Liver (tissue), 9 donors: ENCODE measurements around the gene RAB5IF. TPM values are rescaled to one million over a fixed set of nuclear protein-coding genes. Genes with fewer than 3 reads are reported as not detected.

Experiments used
- DNase-seq: peaks from one replicate; pipeline ENCODE4 v3.0.0-alpha.2; 2017; ENCODE audit warnings: low spot score
- H3K27ac ChIP-seq, 2 donors: one replicate each; pipeline ENCODE4 v1.7.0; 2013; ENCODE audit warnings: inconsistent platforms in 2 of 2, low read length in 2 of 2, control low read depth in 1 of 2, low read depth in 1 of 2, mild to moderate bottlenecking in 1 of 2
- H3K27me3 ChIP-seq, 4 donors: one replicate each; pipeline versions ENCODE4 v1.6.1 to v1.7.0; 2013; ENCODE audit warnings: low read length in 3 of 4, inconsistent platforms in 1 of 4, mild to moderate bottlenecking in 1 of 4, moderate library complexity in 1 of 4; ENCODE audit not compliant: control insufficient read depth in 4 of 4, insufficient read depth in 4 of 4
- H3K36me3 ChIP-seq, 4 donors: one replicate each; pipeline versions ENCODE4 v1.6.1 to v1.7.0; 2013; ENCODE audit warnings: low read length in 3 of 4, mild to moderate bottlenecking in 3 of 4, low read depth in 1 of 4, moderate library complexity in 1 of 4; ENCODE audit not compliant: control insufficient read depth in 4 of 4, insufficient read depth in 3 of 4
- H3K4me1 ChIP-seq, 4 donors: one replicate each; pipeline versions ENCODE4 v1.6.1 to v1.7.0; 2013; ENCODE audit warnings: low read length in 3 of 4, mild to moderate bottlenecking in 3 of 4, moderate library complexity in 1 of 4; ENCODE audit not compliant: control insufficient read depth in 4 of 4, insufficient read depth in 4 of 4
- H3K4me3 ChIP-seq, 3 donors: one replicate each; pipeline versions ENCODE4 v1.6.1 to v1.7.0; 2013; ENCODE audit warnings: low read length in 3 of 3, control low read depth in 1 of 3, low read depth in 1 of 3, mild to moderate bottlenecking in 1 of 3
- H3K9ac ChIP-seq, 2 donors: one replicate each; pipeline ENCODE4 v1.7.0; 2013; ENCODE audit warnings: low read length in 2 of 2, mild to moderate bottlenecking in 2 of 2, moderate library complexity in 2 of 2, control low read depth in 1 of 2, low read depth in 1 of 2
- H3K9me3 ChIP-seq, 4 donors: one replicate each; pipeline versions ENCODE4 v1.6.1 to v1.7.0; 2013; ENCODE audit warnings: low read length in 3 of 4; ENCODE audit not compliant: control insufficient read depth in 4 of 4
- ATF3 ChIP-seq: IDR thresholded peaks from 2 replicates; pipeline ENCODE4 v1.6.1; 2016; ENCODE audit warnings: antibody characterized with exemption
- CTCF ChIP-seq: fragments of 150-350 bp; IDR thresholded peaks from 2 replicates; pipeline ENCODE4 v1.5.1; 2017; ENCODE audit warnings: improper control_type of control experiment, low read depth, low read length; ENCODE audit not compliant: missing input control
- EGR1 ChIP-seq, 2 donors: IDR thresholded peaks; 2 replicates each; pipeline ENCODE4 v1.6.1; 2016 to 2018; ENCODE audit warnings: antibody characterized with exemption in 2 of 2, low read depth in 2 of 2
- FOXA1 ChIP-seq: IDR thresholded peaks from 2 replicates; pipeline ENCODE4 v1.6.1; 2016; ENCODE audit warnings: antibody characterized with exemption
- FOXA2 ChIP-seq: IDR thresholded peaks from 2 replicates; pipeline ENCODE4 v1.6.1; 2016; ENCODE audit warnings: antibody characterized with exemption
- GABPA ChIP-seq, 2 donors: IDR thresholded peaks in 1 of 2; conservative IDR thresholded peaks in 1 of 2; 2 replicates each; pipeline ENCODE4 v1.6.1; 2016; ENCODE audit warnings: antibody characterized with exemption in 2 of 2, mild to moderate bottlenecking in 1 of 2, moderate library complexity in 1 of 2
- HNF4A ChIP-seq, 2 donors: conservative IDR thresholded peaks; 2 replicates each; pipeline ENCODE4 v1.6.1; 2016; ENCODE audit warnings: antibody characterized with exemption in 2 of 2, mild to moderate bottlenecking in 2 of 2
- HNF4G ChIP-seq: IDR thresholded peaks from 2 replicates; pipeline ENCODE4 v1.6.1; 2016; ENCODE audit warnings: antibody characterized with exemption
- JUND ChIP-seq, 2 donors: IDR thresholded peaks; 2 replicates each; pipeline ENCODE4 v1.6.1; 2016; ENCODE audit warnings: antibody characterized with exemption in 2 of 2
- NR2F2 ChIP-seq: IDR thresholded peaks from 2 replicates; pipeline ENCODE4 v1.6.1; 2016; ENCODE audit warnings: antibody characterized with exemption
- RAD21 ChIP-seq, 2 donors: IDR thresholded peaks; 2 replicates each; pipeline ENCODE4 v1.6.1; 2016; ENCODE audit warnings: antibody characterized with exemption in 2 of 2, mild to moderate bottlenecking in 2 of 2
- REST ChIP-seq: IDR thresholded peaks from 2 replicates; pipeline ENCODE4 v1.6.1; 2016; ENCODE audit warnings: antibody characterized with exemption, mild to moderate bottlenecking
- RXRA ChIP-seq, 2 donors: IDR thresholded peaks; 2 replicates each; pipeline ENCODE4 v1.6.1; 2017 to 2018; ENCODE audit warnings: antibody characterized with exemption in 2 of 2, mild to moderate bottlenecking in 1 of 2
- SP1 ChIP-seq: IDR thresholded peaks from 2 replicates; pipeline ENCODE4 v1.6.1; 2018; ENCODE audit warnings: antibody characterized with exemption, mild to moderate bottlenecking
- TAF1 ChIP-seq: conservative IDR thresholded peaks from 2 replicates; pipeline ENCODE4 v1.6.1; 2016; ENCODE audit warnings: antibody characterized with exemption, mild to moderate bottlenecking
- YY1 ChIP-seq: IDR thresholded peaks from 2 replicates; pipeline ENCODE4 v1.6.1; 2016; ENCODE audit warnings: antibody characterized with exemption, mild to moderate bottlenecking
- WGBS: extraction: QIAGEN DNeasy Blood & Tissue Kit; methylation state at CpG from one replicate; pipeline ENCODE4 v1.1.7; 2013; 5-methylcytosine and 5-hydroxymethylcytosine counted together
- polyA plus RNA-seq, 2 donors: library from polyadenylated mRNA; stranded (reverse) in 1 of 2; unstranded in 1 of 2; fragments of 200-250 nt in 1 of 2; fragments of >200 nt in 1 of 2; fragmentation: Nextera tagmentation in 1 of 2; extraction: Ambion mirVana in 1 of 2; gene quantifications; one replicate each; pipeline versions ENCODE4 v1.2.1 to v1.2.3, GENCODE V29; 2013 to 2015
- total RNA-seq, 2 donors: library from RNA; depleted of rRNA; stranded (reverse); fragments of >200 nt; gene quantifications; one replicate each; pipeline ENCODE4 v1.2.3, GENCODE V29; 2014
- TF ChIP-seq, protein P1 (sequence below): IDR thresholded peaks from 2 replicates; pipeline ENCODE4 v1.6.1; 2016; ENCODE audit warnings: antibody characterized with exemption
- TF ChIP-seq, protein P2 (sequence below): IDR thresholded peaks from 2 replicates; pipeline ENCODE4 v1.6.1; 2016; ENCODE audit warnings: antibody characterized with exemption
- donor health status: healthy.
- donor health status: healthy.
- donor health status: healthy.
- donor health status: healthy.
- donor health status: healthy.

Gene RAB5IF
- total and polyA plus RNA-seq, 4 donors, result 58.9 to 170 (median 125) TPM

DNA sequence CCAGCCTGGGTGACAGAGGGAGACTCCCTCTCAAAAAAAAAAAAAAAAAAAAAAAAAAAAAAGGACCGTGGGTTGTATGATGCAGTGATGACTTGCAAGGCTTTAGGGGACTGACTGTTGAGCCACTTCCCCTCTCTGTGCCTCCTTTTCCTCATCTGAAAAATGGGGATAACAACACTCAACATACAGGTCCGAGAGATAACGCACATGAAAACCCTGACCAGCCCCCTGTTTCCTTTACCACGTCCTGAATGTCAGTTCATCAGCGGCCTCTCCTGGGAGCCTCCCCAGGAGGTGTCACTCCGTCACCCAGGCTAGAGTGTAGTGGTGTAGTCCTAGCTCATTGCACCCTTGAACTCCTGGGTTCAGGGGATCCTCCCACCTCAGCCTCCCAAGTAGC lies 36.6 kb downstream of the RAB5IF start:
- Histone ChIP-seq H3K36me3 (no peaks in the 10 kb centered on the region), H3K27me3 (no peaks in the 10 kb centered on the region), H3K9me3 (no peaks in the 10 kb centered on the region), H3K4me3 (no peak overlapping the region), H3K27ac (no peak overlapping the region), H3K9ac (no peak overlapping the region), H3K4me1 (no peaks in the 10 kb centered on the region)
- WGBS, result 84% methylated on average over 6 of the region's 6 CpGs
- no peak for DNase-seq
- no peak for TF ChIP-seq CTCF
- no peak for TF ChIP-seq REST

- DNase-seq, result no peak
- H3K4me3 ChIP-seq, result no peak overlapping the region
- H3K9ac ChIP-seq, result no peak overlapping the region
- H3K36me3 ChIP-seq, result no peaks in the 10 kb centered on the region
- H3K27ac ChIP-seq, result no peak overlapping the region
- H3K9me3 ChIP-seq, result no peaks in the 10 kb centered on the region
- no peaks in the 10 kb centered on the region for H3K4me1 ChIP-seq
- TF ChIP-seq JUND (IDR thresholded peaks at IDR 0.05) (no peak), RAD21 (IDR thresholded peaks at IDR 0.05) (no peak), HNF4A (conservative IDR thresholded peaks at IDR 0.05) (no peak), REST (no peak), TAF1 (no peak), SP1 (no peak), HNF4G (no peak), FOXA2 (no peak), CTCF (no peak), RXRA (IDR thresholded peaks at IDR 0.05) (no peak), GABPA (IDR thresholded peaks at IDR 0.05 in 1 of 2, conservative IDR thresholded peaks at IDR 0.05 in 1 of 2) (no peak), FOXA1 (no peak), ATF3 (no peak), NR2F2 (no peak), EGR1 (IDR thresholded peaks at IDR 0.05; ENCODE audit: low read depth in 2 of 2) (no peak), YY1 (no peak)
- TF ChIP-seq, protein P1, sequence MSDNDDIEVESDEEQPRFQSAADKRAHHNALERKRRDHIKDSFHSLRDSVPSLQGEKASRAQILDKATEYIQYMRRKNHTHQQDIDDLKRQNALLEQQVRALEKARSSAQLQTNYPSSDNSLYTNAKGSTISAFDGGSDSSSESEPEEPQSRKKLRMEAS, result no peak
- TF ChIP-seq, protein P2, sequence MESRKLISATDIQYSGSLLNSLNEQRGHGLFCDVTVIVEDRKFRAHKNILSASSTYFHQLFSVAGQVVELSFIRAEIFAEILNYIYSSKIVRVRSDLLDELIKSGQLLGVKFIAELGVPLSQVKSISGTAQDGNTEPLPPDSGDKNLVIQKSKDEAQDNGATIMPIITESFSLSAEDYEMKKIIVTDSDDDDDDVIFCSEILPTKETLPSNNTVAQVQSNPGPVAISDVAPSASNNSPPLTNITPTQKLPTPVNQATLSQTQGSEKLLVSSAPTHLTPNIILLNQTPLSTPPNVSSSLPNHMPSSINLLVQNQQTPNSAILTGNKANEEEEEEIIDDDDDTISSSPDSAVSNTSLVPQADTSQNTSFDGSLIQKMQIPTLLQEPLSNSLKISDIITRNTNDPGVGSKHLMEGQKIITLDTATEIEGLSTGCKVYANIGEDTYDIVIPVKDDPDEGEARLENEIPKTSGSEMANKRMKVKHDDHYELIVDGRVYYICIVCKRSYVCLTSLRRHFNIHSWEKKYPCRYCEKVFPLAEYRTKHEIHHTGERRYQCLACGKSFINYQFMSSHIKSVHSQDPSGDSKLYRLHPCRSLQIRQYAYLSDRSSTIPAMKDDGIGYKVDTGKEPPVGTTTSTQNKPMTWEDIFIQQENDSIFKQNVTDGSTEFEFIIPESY, result no peak
- 80% methylated on average over 5 of the region's 5 CpGs for WGBS
- no peaks in the 10 kb centered on the region for H3K27me3 ChIP-seq
Measured at GRCh38 chr20:36644032-36644705, 38.6 kb downstream of the RAB5IF start.
